GM21723 (cell line): ENCODE results near the gene TMCC1.

ENCODE experiments used
- ATAC-seq: cut with Tn5 transposase; IDR thresholded peaks from one replicate; pipeline ENCODE4 v1.9.1; 2021; ENCODE audit warnings: mild to moderate bottlenecking, moderate library complexity; ENCODE audit not compliant: unreplicated experiment

TMCC1 gene

GRCh38 chr3:129627350-129628168 lies 266.0 kb downstream of the TMCC1 start:
- peak; percentile 42 for ATAC-seq

GRCh38 chr3:129626744-129627349 lies 266.7 kb downstream of the TMCC1 start:
- ATAC-seq: peak; percentile 95

GRCh38 chr3:129625072-129625874 lies 268.2 kb downstream of the TMCC1 start:
- no peak for ATAC-seq

- no peak for ATAC-seq
Measured at GRCh38 chr3:129624347-129625071, 269.0 kb downstream of the TMCC1 start.

GRCh38 chr3:129623447-129624118 lies 269.9 kb downstream of the TMCC1 start:
- no peak for ATAC-seq

GRCh38 chr3:129622933-129623332 lies 270.6 kb downstream of the TMCC1 start:
- ATAC-seq: no peak

DNA sequence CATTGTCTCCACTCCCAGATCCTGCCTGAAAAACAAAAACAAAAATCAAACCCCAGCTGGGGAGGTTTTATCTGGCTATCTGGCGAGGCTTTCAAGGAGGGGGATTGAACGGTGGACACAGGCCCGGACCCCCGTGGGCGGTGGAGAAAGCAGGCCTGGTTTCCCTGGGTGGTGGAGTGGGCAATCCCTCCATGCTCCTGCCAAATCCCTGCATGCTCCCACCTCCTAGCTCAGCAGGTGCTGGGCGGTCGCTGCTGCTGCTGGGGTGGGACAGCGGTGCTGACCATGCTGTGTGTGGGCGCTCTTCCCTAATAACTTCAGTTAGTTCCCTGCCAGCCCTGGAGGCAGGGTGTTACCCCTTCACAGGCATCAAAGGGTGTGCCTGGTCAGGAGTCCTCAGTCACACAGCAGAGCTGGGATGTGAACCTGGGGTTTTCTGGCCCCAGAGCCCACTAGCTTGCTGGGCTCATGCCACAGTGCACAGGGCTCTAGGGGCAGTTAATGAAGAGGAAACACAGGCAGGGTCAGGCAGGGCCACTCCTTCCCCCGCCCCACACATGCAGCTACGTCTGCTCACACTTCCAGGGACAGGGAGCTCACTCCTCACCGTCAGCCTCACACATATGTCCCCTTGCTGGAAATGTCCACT lies 271.2 kb downstream of the TMCC1 start:
- ATAC-seq: no peak

DNA sequence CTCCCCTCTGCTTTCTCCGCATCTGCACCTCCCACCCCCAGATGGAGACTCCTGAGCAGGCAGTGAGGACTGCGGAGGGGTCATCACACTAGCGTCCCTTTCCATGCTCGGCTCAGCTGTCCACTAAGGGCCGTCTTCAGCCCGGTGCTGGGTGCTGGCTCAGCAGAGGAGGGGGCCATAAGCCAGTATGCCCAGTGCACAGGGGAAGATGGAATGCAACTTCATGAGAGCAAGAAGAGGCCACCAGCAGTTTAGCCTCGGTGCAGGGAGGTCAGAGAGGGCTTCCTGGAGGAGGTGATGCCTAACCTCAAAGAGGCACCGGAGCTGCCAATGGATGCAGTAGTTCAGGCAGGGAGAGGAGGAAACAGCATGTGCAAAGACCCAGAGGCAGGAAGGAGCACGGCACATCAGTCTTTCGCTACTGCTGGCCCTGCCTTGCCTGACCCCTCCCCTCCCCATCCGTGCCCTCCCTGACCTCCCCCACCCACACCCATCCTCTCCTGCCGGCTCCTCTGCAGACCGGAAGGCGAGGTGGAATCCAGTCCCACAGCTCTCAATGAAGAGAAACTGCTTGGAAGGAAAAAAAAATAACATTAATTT lies 271.8 kb downstream of the TMCC1 start:
- ATAC-seq: no peak

DNA sequence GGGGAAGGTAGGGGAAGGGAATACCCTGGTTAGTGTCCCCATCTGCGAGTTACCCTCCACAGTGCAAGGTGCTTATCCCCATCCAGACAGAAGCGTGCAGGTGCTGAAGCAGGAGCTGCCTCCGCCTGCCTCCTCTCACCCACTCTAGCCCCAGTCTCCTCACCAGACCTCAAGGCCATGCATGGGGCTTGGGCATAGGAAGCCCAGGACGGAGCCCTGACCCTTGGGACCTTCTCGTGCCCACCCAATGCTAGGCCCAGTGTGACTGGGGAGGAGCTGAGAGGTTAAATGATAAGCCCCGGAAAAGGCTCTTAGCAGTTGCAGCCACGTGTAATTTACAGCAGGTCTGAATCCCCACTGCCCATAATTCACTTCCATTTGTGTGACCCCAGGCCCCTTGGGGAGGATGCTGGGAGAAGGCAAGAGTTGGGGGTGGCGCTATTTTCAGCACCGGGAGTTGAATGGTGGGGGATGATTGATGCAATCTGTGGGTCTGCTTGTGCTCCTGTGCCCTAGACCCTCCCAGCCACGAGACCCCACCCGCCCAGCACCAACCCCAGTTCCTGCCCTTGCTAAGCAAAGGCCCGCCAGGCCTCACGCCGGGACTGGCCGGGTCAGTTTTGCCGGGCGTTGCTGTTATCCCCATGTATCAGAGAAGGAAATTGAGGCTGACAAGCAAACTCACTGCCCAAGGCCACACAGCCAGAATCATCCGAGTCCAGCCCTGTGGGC lies 272.5 kb downstream of the TMCC1 start:
- no peak for ATAC-seq

DNA sequence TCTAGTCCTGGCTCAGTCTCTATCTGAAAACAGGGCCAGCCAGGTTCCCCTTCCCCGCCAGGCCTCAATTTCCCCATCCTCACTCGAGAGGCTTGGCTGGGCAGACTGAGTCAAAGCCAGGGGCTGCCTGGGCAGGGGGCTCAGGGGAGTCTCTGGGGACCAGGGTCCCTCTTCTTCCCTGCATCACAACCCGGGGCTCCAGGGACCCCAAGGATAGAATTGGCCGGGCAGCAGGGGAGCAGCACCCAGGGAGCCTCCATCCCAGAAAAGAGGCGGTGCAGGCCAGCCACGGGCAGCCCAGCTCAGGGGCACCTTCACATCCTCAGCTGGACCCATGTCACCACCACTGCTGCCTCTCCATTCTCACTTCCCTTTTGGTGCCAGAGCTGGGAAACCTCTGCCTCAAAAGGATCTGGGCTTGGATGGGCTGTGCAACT lies 273.8 kb downstream of the TMCC1 start:
- no peak for ATAC-seq

DNA sequence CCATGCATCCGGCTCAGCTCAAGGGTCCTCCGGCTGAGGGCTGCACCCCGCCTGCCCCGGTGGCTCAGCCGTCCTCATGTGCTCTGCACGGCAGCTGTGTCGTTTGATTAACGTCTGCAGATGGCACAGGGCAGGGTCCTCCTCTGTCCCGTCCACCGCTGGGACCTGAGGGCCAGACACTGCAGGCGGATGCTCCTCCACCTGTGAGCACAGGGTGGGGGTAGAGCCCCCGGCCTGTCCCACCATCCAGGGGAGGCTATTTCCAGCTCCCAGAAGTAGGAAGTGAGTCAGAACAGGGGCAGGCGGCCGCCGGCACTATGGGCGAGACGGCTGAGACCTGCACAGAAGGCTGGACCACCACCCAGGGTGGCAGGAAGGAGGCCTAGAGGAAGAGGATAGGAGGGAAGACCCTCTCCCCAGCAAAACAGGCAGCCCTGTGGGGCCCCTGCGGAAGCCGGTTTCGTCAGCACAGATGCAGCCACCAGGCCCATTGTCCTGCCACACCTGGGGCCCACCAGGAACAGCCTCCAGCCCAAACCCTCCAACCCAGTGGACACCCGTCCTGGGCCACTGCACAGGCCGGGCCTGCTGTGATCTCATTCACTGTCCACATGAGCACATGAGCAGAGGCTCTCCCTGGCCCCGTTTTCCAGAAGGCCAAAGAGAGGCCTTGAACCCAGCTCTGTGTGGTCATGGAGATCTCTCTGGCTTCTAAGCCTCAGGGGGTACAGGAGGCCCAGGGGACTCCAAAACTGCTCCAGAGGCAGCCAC lies 274.4 kb downstream of the TMCC1 start:
- ATAC-seq: no peak

- ATAC-seq: no peak
Measured at GRCh38 chr3:129618186-129618820, 275.2 kb downstream of the TMCC1 start.

- ATAC-seq: no peak
Measured at GRCh38 chr3:129617381-129618185, 275.9 kb downstream of the TMCC1 start.

DNA sequence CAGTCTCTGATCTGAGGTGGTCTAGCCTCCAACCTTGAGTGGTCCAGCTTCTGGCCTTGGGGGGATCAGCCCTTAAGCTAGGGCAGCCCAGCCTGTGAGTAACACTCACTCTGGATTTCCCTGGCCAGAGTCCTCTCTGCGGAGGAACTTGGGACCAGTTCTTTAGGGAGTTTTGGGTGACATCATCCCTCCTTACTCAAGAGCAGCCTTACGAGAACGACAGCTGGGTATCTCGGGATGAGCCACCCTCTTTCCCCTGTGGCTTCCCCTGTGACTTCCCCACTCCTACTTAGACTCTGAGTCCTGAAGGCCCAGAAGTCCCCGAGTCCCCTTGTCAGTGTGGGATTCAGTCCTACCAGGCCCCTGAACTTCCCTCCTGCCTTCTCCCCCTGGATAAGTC lies 276.8 kb downstream of the TMCC1 start:
- no peak for ATAC-seq

DNA sequence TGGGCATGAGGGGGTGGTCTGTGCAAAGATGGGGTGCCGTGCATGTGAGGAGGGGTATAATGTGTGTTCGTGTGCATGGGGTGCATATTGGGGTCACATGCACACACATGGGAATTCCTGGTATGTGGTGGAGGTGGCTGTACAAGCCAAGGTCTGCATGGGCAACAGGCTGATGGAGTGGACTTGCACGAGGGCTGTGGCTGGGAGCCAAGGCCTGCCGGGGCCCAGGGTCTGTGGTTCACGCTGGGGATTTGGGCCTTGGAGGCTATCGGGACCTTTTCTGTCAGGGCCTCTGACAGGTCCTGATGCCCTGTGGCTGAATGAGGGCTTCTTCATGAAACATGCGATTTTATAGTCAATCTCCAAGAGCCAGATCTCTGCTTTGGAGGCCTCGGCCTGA lies 277.2 kb downstream of the TMCC1 start:
- ATAC-seq: no peak

GRCh38 chr3:129615751-129616281 lies 277.7 kb downstream of the TMCC1 start:
- no peak for ATAC-seq
